Placental pericyte (primary cell): ENCODE results near the gene PPP1R27. TPM values are rescaled to one million over a fixed set of nuclear protein-coding genes. Genes with fewer than 3 reads are reported as not detected.

ENCODE experiments used
- total RNA-seq: library from RNA; depleted of rRNA; stranded (reverse); fragments of >200 nt; gene quantifications from 2 replicates; pipeline ENCODE4 v1.2.3, GENCODE V29; 2012

Gene PPP1R27, protein sequence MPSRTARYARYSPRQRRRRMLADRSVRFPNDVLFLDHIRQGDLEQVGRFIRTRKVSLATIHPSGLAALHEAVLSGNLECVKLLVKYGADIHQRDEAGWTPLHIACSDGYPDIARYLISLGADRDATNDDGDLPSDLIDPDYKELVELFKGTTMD
- total RNA-seq: not detected in 2 replicates

DNA sequence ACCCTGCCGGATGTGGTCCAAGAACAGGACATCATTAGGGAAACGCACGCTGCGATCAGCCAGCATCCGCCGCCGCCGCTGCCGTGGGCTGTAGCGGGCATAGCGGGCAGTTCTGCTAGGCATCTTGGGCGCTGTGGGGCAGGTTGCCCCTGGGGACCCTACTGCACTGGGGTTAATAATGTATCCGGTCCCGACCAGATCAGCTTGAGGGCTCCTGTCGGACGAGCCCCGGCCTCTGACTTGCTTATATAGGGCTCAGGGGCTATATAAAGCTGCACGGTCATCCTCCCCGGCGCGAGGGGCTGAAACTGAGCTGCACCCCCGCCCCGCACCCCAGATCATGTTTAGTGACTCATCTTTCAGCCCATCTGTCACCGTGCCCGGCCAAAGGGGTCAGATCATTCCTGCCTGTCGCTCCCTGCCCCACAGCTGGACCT is at the start of gene PPP1R27:
Gene PPP1R27 (minus strand): TSS at position 220 of the 437 bp plus-strand sequence. CDS start 97 bp downstream, at position 123.

DNA sequence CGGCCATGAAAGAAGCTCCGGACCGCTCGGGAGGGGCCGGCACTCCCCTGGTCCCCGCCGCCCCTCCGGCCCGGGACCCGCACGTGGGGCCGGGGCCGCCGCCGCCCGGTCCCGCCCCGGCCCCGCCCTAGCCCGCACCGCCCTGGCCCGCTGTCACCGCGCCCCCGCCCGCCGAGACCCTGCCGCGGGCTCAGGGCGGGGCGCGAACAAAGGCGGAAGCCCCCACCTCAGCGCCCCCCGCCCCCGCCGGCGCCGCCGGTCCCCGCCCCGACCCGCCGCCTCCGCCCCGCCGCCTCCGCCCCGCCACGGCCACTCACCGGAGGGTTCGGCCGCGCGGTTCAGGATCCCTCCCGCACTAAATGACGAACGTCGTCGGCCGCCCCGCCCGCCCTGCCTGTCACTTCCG is 36.1 kb upstream of the PPP1R27 start, which contains the start of gene ARHGDIA:
Gene ARHGDIA (minus strand): TSS at position 357 of the 406 bp plus-strand sequence. CDS start 1,407 bp downstream, outside the sequence.

DNA sequence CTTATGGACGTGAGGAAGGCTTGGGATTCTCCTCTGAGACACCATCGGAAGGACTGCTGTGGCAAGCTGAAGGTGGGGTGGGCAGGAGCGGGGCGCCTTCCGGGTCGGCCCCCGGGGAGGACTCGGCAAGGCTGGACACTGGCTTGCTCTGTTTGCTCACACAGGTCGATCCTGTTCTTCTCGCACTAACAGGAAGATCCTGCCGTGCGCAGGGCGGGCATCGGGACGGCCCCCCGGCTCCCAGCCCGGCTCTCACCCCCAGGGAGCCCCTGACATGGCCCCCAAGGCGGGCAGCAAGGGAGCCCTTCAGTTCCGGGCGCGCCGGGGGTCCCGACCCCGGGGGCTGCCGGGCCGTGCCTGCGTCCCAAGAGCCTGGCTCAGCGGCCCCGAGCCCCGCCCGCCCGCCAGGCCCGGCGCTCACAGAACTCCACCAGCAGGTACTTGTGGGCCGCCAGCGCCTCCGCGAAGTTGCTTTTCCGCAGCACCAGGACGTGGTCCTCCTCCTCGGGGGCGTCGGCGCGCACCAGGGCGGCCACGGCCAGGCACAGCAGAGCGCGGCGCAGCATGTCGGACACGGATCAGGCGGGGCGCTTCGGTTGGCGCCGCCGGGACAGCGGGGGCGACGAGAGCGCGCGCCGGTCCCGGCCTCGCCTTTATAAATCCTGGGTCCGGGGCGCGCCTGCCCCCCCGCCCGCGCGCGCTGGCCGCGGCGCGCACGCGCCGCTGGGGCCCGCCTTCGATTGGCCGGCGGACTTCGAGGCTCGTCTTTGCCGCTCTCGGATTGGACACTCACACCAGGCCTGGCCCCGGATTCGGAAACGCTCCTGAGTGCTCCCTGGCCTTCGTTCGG is 25.3 kb upstream of the PPP1R27 start, which contains the start of gene P4HB:
Gene P4HB (minus strand): TSS at position 630 of the 850 bp plus-strand sequence. CDS start 64 bp downstream, at position 566.

DNA sequence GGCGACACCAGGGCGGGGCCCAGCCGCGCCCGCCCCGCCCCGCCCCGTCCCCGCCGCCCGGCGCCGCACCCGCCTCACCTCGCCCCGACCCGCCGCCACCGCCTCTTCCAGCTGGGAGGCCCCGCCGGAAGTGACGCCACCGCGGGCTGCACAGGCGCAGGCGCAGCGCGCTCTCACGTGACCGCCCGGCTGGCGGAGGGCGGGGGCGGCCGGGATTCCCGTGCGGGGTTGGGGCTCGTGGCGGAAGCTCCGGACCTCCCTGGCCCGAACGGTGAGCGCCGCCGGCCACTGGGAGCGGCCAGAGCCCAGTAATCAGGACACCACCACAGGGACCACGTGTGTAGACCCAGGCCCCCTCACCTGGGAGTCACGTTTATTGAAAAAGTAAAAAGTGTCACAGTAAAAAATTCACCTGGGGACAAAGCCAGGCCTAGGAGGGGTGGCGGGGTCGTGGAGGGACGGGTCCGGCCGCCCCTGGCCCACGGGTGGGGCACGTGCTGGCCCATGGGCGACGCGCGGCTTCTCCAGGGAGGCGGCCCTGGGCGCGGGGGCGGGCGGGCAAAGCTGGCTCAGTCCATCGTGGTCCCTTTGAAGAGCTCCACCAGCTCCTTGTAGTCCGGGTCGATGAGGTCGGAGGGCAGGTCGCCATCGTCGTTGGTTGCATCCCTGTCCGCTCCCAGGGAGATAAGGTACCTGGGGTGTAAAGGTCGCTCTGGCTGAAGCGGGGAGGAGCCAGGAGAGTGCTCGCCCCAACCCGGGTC is 1.5 kb downstream of the PPP1R27 start, which contains the start of gene MCRIP1:
Gene MCRIP1 (minus strand): TSS at position 132 of the 761 bp plus-strand sequence. CDS start 8,785 bp downstream, outside the sequence.

DNA sequence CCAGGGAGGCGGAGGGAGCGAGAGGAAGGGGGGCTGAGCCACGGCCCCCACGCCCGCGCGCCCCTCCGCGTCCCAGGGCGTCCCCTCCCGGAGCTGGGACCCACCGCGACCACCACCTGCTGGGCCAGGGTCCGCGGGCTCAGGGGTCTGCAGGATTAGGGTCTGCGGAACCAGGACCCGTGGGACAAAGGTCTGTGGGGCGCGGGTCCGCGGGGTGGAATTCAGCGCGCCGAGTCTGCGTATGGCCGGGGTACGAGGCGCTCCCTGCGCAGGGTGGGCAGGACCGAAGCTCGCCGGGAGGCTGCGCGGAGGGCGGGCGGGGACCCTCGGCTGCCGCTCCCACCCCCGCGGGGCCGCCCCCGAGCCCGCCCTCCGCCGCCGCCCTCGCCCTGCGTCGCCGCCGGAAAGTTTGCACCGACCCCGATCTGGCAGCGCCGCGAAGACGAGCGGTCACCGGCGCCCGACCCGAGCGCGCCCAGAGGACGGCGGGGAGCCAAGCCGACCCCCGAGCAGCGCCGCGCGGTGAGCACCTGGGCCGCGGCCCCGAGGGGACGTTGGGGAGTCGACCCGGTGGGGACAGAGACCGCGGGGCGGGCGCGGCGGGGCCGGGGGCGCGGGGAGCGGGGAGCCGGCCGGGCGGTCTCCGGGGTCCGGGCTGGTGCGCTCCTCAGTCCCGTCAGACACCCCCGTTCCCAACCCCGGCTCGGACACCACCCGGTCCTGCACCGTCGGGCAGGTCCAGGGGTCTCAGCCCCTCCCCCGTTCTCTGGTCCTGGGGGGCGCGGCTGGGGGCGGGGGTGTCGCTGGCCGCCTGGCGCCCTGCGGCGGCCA is 30.9 kb downstream of the PPP1R27 start, which contains the start of gene GCGR:
Gene GCGR (plus strand): TSS at position 423 of the 831 bp plus-strand sequence. CDS start 4,869 bp downstream, outside the sequence.

Other genes starting within 250 kb of the PPP1R27 start
- gene NPLOC4, start 197.9 kb downstream of the PPP1R27 start, total RNA-seq: 91.7 and 127 TPM in 2 replicates
- gene TSPAN10, start 197.9 kb downstream of the PPP1R27 start, total RNA-seq: 1.4 and 12.0 TPM in 2 replicates
- not detected in 2 replicates for gene PDE6G, start 178.5 kb downstream of the PPP1R27 start, total RNA-seq
- gene OXLD1, start 168.4 kb downstream of the PPP1R27 start, total RNA-seq: 21.4 and 22.9 TPM in 2 replicates
- gene CCDC137, start 168.3 kb downstream of the PPP1R27 start, total RNA-seq: 8.5 and 8.7 TPM in 2 replicates
- gene ARL16, start 151.3 kb downstream of the PPP1R27 start, total RNA-seq: 20.1 and 33.8 TPM in 2 replicates
- 124 and 173 TPM in 2 replicates for gene HGS, start 151.0 kb downstream of the PPP1R27 start, total RNA-seq
- gene MRPL12, start 131.7 kb downstream of the PPP1R27 start, total RNA-seq: 14.4 and 23.9 TPM in 2 replicates
- 4.2 and 29.5 TPM in 2 replicates for gene SLC25A10, start 122.8 kb downstream of the PPP1R27 start, total RNA-seq
- not detected in 2 replicates for gene GCGR, start 30.9 kb downstream of the PPP1R27 start, total RNA-seq
- gene MCRIP1, start 1.8 kb downstream of the PPP1R27 start, total RNA-seq: 82.0 and 100 TPM in 2 replicates
- 1,222 and 4,245 TPM in 2 replicates for gene P4HB, start 25.5 kb upstream of the PPP1R27 start, total RNA-seq
- 139 and 275 TPM in 2 replicates for gene ARHGDIA, start 36.3 kb upstream of the PPP1R27 start, total RNA-seq
- gene ALYREF, start 56.5 kb upstream of the PPP1R27 start, total RNA-seq: 94.3 and 166 TPM in 2 replicates
- 102 and 118 TPM in 2 replicates for gene ANAPC11, start 56.7 kb upstream of the PPP1R27 start, total RNA-seq
- under 0.01 and 0.66 TPM in 2 replicates for gene NPB, start 67.2 kb upstream of the PPP1R27 start, total RNA-seq
- 48.7 and 78.1 TPM in 2 replicates for gene PCYT2, start 76.3 kb upstream of the PPP1R27 start, total RNA-seq
- 23.9 and 26.7 TPM in 2 replicates for gene SIRT7, start 83.1 kb upstream of the PPP1R27 start, total RNA-seq
- gene MAFG, start 92.7 kb upstream of the PPP1R27 start, total RNA-seq: 31.6 and 48.1 TPM in 2 replicates
- gene PYCR1, start 102.2 kb upstream of the PPP1R27 start, total RNA-seq: 99.9 and 225 TPM in 2 replicates
- gene MYADML2, start 112.2 kb upstream of the PPP1R27 start, total RNA-seq: not detected in 2 replicates
- 0.29 and 0.66 TPM in 2 replicates for gene NOTUM, start 126.1 kb upstream of the PPP1R27 start, total RNA-seq
- gene ASPSCR1, start 142.6 kb upstream of the PPP1R27 start, total RNA-seq: 31.4 and 38.1 TPM in 2 replicates
- gene CENPX, start 187.8 kb upstream of the PPP1R27 start, total RNA-seq: 22.5 and 48.7 TPM in 2 replicates
- gene LRRC45, start 188.3 kb upstream of the PPP1R27 start, total RNA-seq: 14.9 and 30.1 TPM in 2 replicates
- 7.9 and 9.2 TPM in 2 replicates for gene RAC3, start 196.6 kb upstream of the PPP1R27 start, total RNA-seq
- gene DCXR, start 202.6 kb upstream of the PPP1R27 start, total RNA-seq: 32.2 and 43.5 TPM in 2 replicates
- 44.1 and 76.8 TPM in 2 replicates for gene RFNG, start 216.8 kb upstream of the PPP1R27 start, total RNA-seq
- 110 and 187 TPM in 2 replicates for gene GPS1, start 216.8 kb upstream of the PPP1R27 start, total RNA-seq
- gene DUS1L, start 230.8 kb upstream of the PPP1R27 start, total RNA-seq: 74.6 and 105 TPM in 2 replicates